ENCODE measurements around the gene SYNE2.

GRCh38 chr14:64075613-64076005 lies 222.8 kb downstream of the SYNE2 start:
- TF ChIP-seq SMC3 (conservative IDR thresholded peaks at IDR 0.05; ENCODE audit: poor library complexity) (no peak), CTCF (IDR thresholded peaks at IDR 0.05; ENCODE audit: poor library complexity, severe bottlenecking) (no peak), REST (IDR thresholded peaks at IDR 0.05; ENCODE audit: borderline replicate concordance) (no peak), POLR2AphosphoS5 (IDR thresholded peaks at IDR 0.05) (no peak), EZH2 (IDR thresholded peaks at IDR 0.05; ENCODE audit: borderline replicate concordance, insufficient read depth, low read length, poor library complexity, severe bottlenecking) (no peak), TAF1 (IDR thresholded peaks at IDR 0.05; ENCODE audit: low read depth) (no peak), EP300 (conservative IDR thresholded peaks at IDR 0.05; ENCODE audit: poor library complexity, severe bottlenecking) (no peak), RAD21 (conservative IDR thresholded peaks at IDR 0.05) (no peak), MXI1 (conservative IDR thresholded peaks at IDR 0.05; ENCODE audit: poor library complexity, severe bottlenecking) (no peak)

All from neural cell (in vitro differentiated cells).